Kidney epithelial cell (primary cell): ENCODE results near the gene FBXW11. TPM values are rescaled to one million over a fixed set of nuclear protein-coding genes. Genes with fewer than 3 reads are reported as not detected.

ENCODE experiments used
- DNase-seq: peaks from one replicate; pipeline ENCODE4 v3.0.0-alpha.2; 2010; ENCODE audit warnings: low read depth
- H3K27me3 ChIP-seq: 2 replicates; pipeline ENCODE4 v1.6.0; 2011; ENCODE audit warnings: low read length; ENCODE audit not compliant: control insufficient read depth, insufficient read depth
- H3K36me3 ChIP-seq: 2 replicates; pipeline ENCODE4 v1.5.1; 2011; ENCODE audit warnings: low read length; ENCODE audit not compliant: control insufficient read depth, insufficient read depth
- H3K4me3 ChIP-seq: 2 replicates; pipeline ENCODE4 v1.5.1; 2011; ENCODE audit warnings: low read depth, mild to moderate bottlenecking, control low read depth, low read length
- total RNA-seq: library from RNA; depleted of rRNA; stranded (reverse); fragments of >200 nt; gene quantifications from 2 replicates; pipeline ENCODE4 v1.2.3, GENCODE V29; 2015
- TF ChIP-seq, protein P1 (sequence below): IDR thresholded peaks from 2 replicates; pipeline ENCODE4 v1.5.1; 2011; ENCODE audit warnings: mild to moderate bottlenecking, moderate library complexity, low read length, control low read depth, inconsistent platforms; ENCODE audit not compliant: insufficient read depth, poor library complexity, severe bottlenecking

The FBXW11 gene
- total RNA-seq, 1 donor from 2014 or later: 75.1 TPM

DNA sequence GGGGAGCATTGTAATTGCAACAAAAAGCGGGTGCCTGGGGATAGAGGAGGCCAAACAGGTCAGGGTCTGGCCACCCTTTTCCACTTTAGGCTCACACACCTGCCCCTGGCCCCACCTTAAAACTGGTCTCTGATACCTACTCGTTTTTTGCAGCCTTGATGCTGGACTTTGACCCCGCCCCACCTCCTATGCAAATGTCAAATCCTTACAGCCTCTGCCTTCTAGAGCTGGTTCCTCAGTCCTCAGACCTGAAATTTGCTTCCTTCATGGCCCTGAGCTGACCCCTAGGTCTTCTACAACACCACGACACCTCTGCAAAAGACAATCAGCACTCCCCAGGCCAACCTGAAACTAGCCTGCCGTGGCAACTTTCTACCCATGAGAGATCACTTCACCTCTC, 183.2 kb downstream of the FBXW11 start:
- Histone ChIP-seq H3K27me3 (no peaks in the 10 kb centered on the region), H3K36me3 (no peaks in the 10 kb centered on the region), H3K4me3 (no peak overlapping the region)
- DNase-seq: no peak
- TF ChIP-seq, protein P1, sequence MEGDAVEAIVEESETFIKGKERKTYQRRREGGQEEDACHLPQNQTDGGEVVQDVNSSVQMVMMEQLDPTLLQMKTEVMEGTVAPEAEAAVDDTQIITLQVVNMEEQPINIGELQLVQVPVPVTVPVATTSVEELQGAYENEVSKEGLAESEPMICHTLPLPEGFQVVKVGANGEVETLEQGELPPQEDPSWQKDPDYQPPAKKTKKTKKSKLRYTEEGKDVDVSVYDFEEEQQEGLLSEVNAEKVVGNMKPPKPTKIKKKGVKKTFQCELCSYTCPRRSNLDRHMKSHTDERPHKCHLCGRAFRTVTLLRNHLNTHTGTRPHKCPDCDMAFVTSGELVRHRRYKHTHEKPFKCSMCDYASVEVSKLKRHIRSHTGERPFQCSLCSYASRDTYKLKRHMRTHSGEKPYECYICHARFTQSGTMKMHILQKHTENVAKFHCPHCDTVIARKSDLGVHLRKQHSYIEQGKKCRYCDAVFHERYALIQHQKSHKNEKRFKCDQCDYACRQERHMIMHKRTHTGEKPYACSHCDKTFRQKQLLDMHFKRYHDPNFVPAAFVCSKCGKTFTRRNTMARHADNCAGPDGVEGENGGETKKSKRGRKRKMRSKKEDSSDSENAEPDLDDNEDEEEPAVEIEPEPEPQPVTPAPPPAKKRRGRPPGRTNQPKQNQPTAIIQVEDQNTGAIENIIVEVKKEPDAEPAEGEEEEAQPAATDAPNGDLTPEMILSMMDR: no peak

DNA sequence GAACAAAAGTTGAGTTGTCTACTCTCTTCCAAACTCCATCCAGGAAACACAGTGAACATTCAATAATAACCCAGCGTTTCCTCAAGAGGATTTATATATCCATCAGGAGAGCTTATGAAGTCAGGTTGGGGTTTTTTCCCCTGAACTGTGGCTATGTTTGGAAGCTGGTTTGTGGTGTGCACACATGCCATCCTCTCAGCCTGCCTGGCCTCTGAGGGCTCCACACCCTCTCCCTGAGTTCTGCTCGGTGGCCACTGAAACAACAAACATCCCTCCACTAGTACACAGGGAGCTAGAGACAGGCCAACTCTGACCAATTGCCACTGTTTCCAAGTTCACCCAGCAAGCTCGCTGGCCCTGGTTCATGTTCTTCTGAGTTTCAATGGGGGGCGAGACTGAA, 185.2 kb downstream of the FBXW11 start:
- no peaks in the 10 kb centered on the region for H3K36me3 ChIP-seq
- no peaks in the 10 kb centered on the region for H3K27me3 ChIP-seq
- no peak overlapping the region for H3K4me3 ChIP-seq
- TF ChIP-seq, protein P1: no peak
- no peak for DNase-seq

DNA sequence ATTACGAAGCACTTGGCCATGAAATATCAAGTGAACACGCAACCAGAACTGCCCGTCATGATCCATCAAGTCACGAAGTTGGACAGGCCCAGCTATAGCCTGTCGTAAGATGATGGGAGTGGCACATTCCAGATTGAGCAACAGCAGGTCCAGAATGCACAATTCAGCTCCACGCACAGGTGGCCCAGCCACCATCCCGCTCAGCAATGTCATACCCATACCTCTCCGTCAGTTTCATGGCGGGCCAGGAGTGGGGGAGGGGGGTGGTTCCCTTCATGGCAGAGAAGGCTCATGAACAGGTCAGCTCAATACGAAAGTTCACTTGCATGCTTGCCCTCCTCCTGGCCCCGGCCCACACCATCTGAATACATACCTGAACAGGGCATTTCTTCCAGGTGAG, 185.9 kb downstream of the FBXW11 start:
- Histone ChIP-seq H3K36me3 (no peaks in the 10 kb centered on the region), H3K27me3 (no peaks in the 10 kb centered on the region), H3K4me3 (no peak overlapping the region)
- no peak for DNase-seq
- TF ChIP-seq, protein P1: no peak

DNA sequence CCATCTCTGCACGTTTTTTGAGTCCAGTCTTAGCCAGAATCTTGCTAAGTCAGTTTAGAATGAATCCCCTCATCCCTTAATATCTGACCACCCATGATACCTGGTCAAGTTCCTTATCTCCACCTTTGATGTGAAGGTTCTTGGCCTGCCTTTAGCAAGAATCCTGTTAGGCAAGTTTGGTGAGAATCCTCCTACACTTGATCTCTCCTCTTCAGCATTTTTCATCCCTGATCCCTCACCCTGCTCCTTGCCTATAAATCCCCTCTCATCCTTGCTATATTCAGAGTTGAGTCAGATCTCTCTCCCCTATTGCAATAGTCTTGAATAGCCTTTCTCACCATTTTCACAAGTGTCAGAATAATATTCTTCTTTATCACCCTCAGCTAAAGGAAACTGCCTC, 189.8 kb downstream of the FBXW11 start:
- TF ChIP-seq, protein P1: no peak
- Histone ChIP-seq H3K27me3 (peaks cover under 1% of the 10 kb centered on the region), H3K36me3 (no peaks in the 10 kb centered on the region), H3K4me3 (no peak overlapping the region)
- DNase-seq: no peak

DNA sequence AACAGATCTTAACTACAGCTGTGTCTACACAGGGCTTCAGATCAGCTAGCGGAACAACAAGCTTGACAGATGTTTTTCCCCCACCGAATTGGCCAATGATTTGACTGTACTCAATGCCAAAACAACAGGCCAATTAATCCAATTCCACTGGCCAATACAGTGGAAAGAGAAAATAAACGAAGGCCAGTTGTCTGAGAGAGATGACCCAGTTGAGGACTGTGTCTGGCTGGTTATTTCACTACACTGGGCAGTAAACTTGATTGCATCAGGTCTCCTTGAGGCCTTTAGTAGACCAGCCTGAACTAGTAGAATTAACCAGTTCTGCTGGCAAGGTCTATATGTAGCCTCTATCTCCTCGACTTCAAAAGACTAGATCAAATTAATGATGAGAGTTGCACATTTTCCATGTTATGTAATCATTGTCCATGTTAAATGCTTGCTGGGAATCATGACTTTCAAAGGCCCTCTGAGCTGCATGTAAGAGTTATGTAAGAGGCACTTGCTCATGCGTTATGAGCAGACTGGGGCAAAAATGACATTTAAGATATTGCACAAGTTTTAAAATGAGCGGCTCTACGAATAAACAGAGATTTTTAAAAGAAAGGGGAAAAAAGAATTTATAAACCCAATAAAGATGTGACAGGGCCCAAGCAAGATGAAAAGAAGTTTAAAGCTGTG, 192.5 kb downstream of the FBXW11 start:
- peaks cover 4% of the 10 kb centered on the region for H3K27me3 ChIP-seq
- TF ChIP-seq, protein P1: no peak
- H3K36me3 ChIP-seq: no peaks in the 10 kb centered on the region
- H3K4me3 ChIP-seq: no peak overlapping the region
- no peak for DNase-seq

DNA sequence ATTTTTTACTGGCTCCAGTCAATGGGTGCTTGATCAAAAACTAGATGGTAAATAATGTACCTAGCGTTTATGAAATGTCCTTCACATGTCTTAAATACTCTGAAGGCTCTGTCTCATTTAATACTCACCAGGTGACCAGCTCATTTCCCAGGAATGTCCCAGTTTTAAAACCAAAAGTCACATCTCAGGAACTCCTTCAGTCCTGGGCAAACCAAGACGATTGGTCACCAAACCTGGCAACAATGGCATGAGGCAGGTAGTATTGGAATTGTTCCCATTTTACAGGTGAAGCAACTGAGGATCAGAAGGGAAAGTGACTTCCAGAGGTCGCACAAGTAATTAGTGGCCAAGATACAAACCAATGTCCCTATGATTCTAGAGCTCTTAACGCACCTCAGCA, 193.2 kb downstream of the FBXW11 start:
- Histone ChIP-seq H3K4me3 (no peak overlapping the region), H3K36me3 (no peaks in the 10 kb centered on the region), H3K27me3 (peaks cover 4% of the 10 kb centered on the region)
- TF ChIP-seq, protein P1: no peak
- DNase-seq: no peak
